H9 (cell line): ENCODE results near the gene LILRA1. TPM values are rescaled to one million over a fixed set of nuclear protein-coding genes. Genes with fewer than 3 reads are reported as not detected.

Experiments
- DNase-seq: peaks from one replicate; pipeline ENCODE4 v3.0.0-alpha.2; 2017
- H2AFZ ChIP-seq: one replicate; pipeline ENCODE4 v1.6.1; 2013; ENCODE audit warnings: mild to moderate bottlenecking, low read length, control low read depth, moderate library complexity
- H2AK5ac ChIP-seq: 2 replicates; pipeline ENCODE4 v1.6.1; 2013; ENCODE audit warnings: low read length, control low read depth, mixed read lengths; ENCODE audit not compliant: insufficient read length
- H2BK120ac ChIP-seq: one replicate; pipeline ENCODE4 v1.6.1; 2013; ENCODE audit warnings: low read depth, mild to moderate bottlenecking, low read length, control low read depth, inconsistent platforms; ENCODE audit not compliant: poor library complexity, severe bottlenecking
- H2BK12ac ChIP-seq: 2 replicates; pipeline ENCODE4 v1.6.1; 2013; ENCODE audit warnings: low read length, control low read depth, mixed read lengths, low read depth; ENCODE audit not compliant: insufficient read length
- H2BK15ac ChIP-seq: 2 replicates; pipeline ENCODE4 v1.6.1; 2013; ENCODE audit warnings: low read depth, low read length, control low read depth
- H2BK20ac ChIP-seq: one replicate; pipeline ENCODE4 v1.6.1; 2013; ENCODE audit warnings: low read depth, mild to moderate bottlenecking, low read length, control low read depth, inconsistent platforms; ENCODE audit not compliant: poor library complexity, severe bottlenecking
- H2BK5ac ChIP-seq: 2 replicates; pipeline ENCODE4 v1.6.1; 2013; ENCODE audit warnings: low read length, control low read depth, mixed read lengths; ENCODE audit not compliant: insufficient read length
- H3K14ac ChIP-seq: 2 replicates; pipeline ENCODE4 v1.6.1; 2013; ENCODE audit warnings: low read length, control low read depth; ENCODE audit not compliant: insufficient read depth
- H3K18ac ChIP-seq: 2 replicates; pipeline ENCODE4 v1.6.1; 2013; ENCODE audit warnings: low read depth, mild to moderate bottlenecking, mixed read lengths, low read length, control low read depth; ENCODE audit not compliant: insufficient read length
- H3K23ac ChIP-seq: 2 replicates; pipeline ENCODE4 v1.6.1; 2013; ENCODE audit warnings: low read length, control low read depth, mixed read lengths, low read depth; ENCODE audit not compliant: insufficient read length
- H3K23me2 ChIP-seq: 2 replicates; pipeline ENCODE4 v1.6.1; 2013; ENCODE audit warnings: low read depth, mild to moderate bottlenecking, mixed read lengths, low read length, control low read depth; ENCODE audit not compliant: insufficient read length, poor library complexity, severe bottlenecking
- H3K27ac ChIP-seq: 2 replicates; pipeline ENCODE4 v1.5.1; 2013; ENCODE audit warnings: low read length, control low read depth, mixed read lengths, low read depth; ENCODE audit not compliant: insufficient read length
- H3K27me3 ChIP-seq: 2 replicates; pipeline ENCODE4 v1.6.1; 2013; ENCODE audit warnings: low read length, control low read depth, inconsistent platforms; ENCODE audit not compliant: insufficient read depth
- H3K4ac ChIP-seq: 2 replicates; pipeline ENCODE4 v1.6.1; 2013; ENCODE audit warnings: low read depth, mild to moderate bottlenecking, control low read depth, inconsistent platforms, low read length, moderate library complexity
- H3K4me1 ChIP-seq: 2 replicates; pipeline ENCODE4 v1.6.1; 2013; ENCODE audit warnings: low read length, control low read depth, inconsistent platforms; ENCODE audit not compliant: insufficient read depth
- H3K4me2 ChIP-seq: 2 replicates; pipeline ENCODE4 v1.6.1; 2013; ENCODE audit warnings: low read length, control low read depth, mixed read lengths; ENCODE audit not compliant: insufficient read length, insufficient read depth
- H3K56ac ChIP-seq: 2 replicates; pipeline ENCODE4 v1.6.1; 2013; ENCODE audit warnings: low read depth, mild to moderate bottlenecking, mixed read lengths, low read length, control low read depth; ENCODE audit not compliant: insufficient read length
- H3K79me1 ChIP-seq: 2 replicates; pipeline ENCODE4 v1.6.1; 2013; ENCODE audit warnings: low read depth, mild to moderate bottlenecking, moderate library complexity, low read length, control low read depth, inconsistent platforms; ENCODE audit not compliant: insufficient read depth, poor library complexity, severe bottlenecking
- H3K79me2 ChIP-seq: 2 replicates; pipeline ENCODE4 v1.6.1; 2013; ENCODE audit warnings: low read length, control low read depth, inconsistent platforms; ENCODE audit not compliant: insufficient read depth
- H3K9ac ChIP-seq: 2 replicates; pipeline ENCODE4 v1.6.1; 2013; ENCODE audit warnings: low read length, control low read depth, mixed read lengths; ENCODE audit not compliant: insufficient read length; ENCODE audit errors: extremely low read depth
- H3K9me3 ChIP-seq: one replicate; pipeline ENCODE4 v1.6.1; 2013; ENCODE audit warnings: low read depth, low read length, inconsistent platforms; ENCODE audit not compliant: control insufficient read depth
- H3T11ph ChIP-seq: one replicate; pipeline ENCODE4 v1.6.1; 2013; ENCODE audit warnings: mild to moderate bottlenecking, low read length, control low read depth, inconsistent platforms
- H4K20me1 ChIP-seq: one replicate; pipeline ENCODE4 v1.6.1; 2013; ENCODE audit not compliant: control insufficient read depth, insufficient read length, insufficient read depth
- H4K5ac ChIP-seq: 2 replicates; pipeline ENCODE4 v1.6.1; 2013; ENCODE audit warnings: low read depth, mild to moderate bottlenecking, mixed read lengths, low read length, control low read depth; ENCODE audit not compliant: insufficient read length
- H4K8ac ChIP-seq: replicated peaks from 2 replicates; pipeline ENCODE4 v1.6.1; 2013; ENCODE audit warnings: low read length, control low read depth, mixed read lengths, low read depth; ENCODE audit not compliant: insufficient read length
- H4K91ac ChIP-seq: 2 replicates; pipeline ENCODE4 v1.6.1; 2013; ENCODE audit warnings: low read depth, mild to moderate bottlenecking, moderate library complexity, mixed read lengths, low read length, control low read depth; ENCODE audit not compliant: insufficient read length
- H3K27ac Mint-ChIP-seq, 3 experiments: 2 replicates in 2 of 3; 3 replicates in 1 of 3; pipeline ENCODE4 v1.8.0; 2020 to 2021; ENCODE audit warnings: mixed read lengths in 3 of 3, mild to moderate bottlenecking in 1 of 3, moderate library complexity in 1 of 3
- H3K27me3 Mint-ChIP-seq: 2 replicates; pipeline ENCODE4 v1.8.0; 2021; ENCODE audit warnings: low read depth, mild to moderate bottlenecking, moderate library complexity, mixed read lengths
- H3K36me3 Mint-ChIP-seq, 3 experiments: 2 replicates in 2 of 3; 3 replicates in 1 of 3; pipeline ENCODE4 v1.8.0; 2020 to 2021; ENCODE audit warnings: low read depth in 3 of 3, mixed read lengths in 3 of 3; ENCODE audit not compliant: insufficient read depth in 1 of 3
- H3K4me1 Mint-ChIP-seq, 2 experiments: 2 replicates each; pipeline ENCODE4 v1.8.0; 2020; ENCODE audit warnings: mixed read lengths in 2 of 2
- H3K4me3 Mint-ChIP-seq, 2 experiments: 2 replicates in 1 of 2; 3 replicates in 1 of 2; pipeline ENCODE4 v1.8.0; 2020 to 2021; ENCODE audit warnings: mild to moderate bottlenecking in 2 of 2, mixed read lengths in 2 of 2, moderate library complexity in 1 of 2
- H3K9me3 Mint-ChIP-seq, 2 experiments: 2 replicates in 1 of 2; 3 replicates in 1 of 2; pipeline ENCODE4 v1.8.0; 2020; ENCODE audit warnings: mild to moderate bottlenecking in 2 of 2, mixed read lengths in 2 of 2, moderate library complexity in 1 of 2
- WGBS: extraction: QIAGEN DNeasy Blood & Tissue Kit; methylation state at CpG from one replicate; pipeline ENCODE4 v1.1.7; 2013; ENCODE audit warnings: missing lambda C conversion rate, low lambda C conversion rate, mixed read lengths; ENCODE audit not compliant: insufficient read length; ENCODE audit errors: extremely low coverage; 5-methylcytosine and 5-hydroxymethylcytosine counted together
- total RNA-seq: library from RNA; stranded (reverse); gene quantifications from 2 replicates; pipeline ENCODE4 v1.2.1, GENCODE V29; 2021
- TF ChIP-seq, protein P1 (sequence below): fragments of 200-600 bp; sonication (generic); conservative IDR thresholded peaks from 3 replicates; pipeline ENCODE4 v1.8.0; 2021; ENCODE audit warnings: antibody characterized with exemption, mild to moderate bottlenecking

The LILRA1 gene
- total RNA-seq, 1 experiment from 2014 or later: not detected

DNA sequence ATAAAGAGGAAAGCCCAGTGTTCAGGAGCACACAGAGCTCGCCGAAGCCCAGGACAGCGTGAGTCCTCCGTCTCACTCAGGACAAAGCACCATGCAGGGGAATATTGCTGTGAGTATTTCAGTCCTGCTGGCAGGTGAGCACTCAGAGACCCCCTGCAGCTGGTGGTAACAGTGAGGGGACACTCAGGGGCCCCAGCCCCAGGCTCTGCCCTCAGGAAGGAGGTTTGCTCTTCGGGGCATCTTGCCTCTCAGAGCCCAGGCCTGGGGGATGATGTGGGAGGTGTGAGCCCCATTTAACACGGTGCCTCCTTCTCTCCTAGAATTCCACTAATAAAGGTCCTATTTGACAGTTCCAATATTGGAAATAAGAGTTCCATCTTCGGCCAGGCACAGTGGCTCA, 14.8 kb downstream of the LILRA1 start:
- WGBS: no CpG with 5 or more reads among the region's 7 CpGs

More for the DNA sequence above, 14.8 kb downstream of the LILRA1 start:
- Histone ChIP-seq H3K4ac (no peak overlapping the region), H4K91ac (no peak overlapping the region), H4K8ac (no peak overlapping the region), H2BK120ac (no peak overlapping the region), H4K5ac (no peak overlapping the region), H3K4me1 (no peaks in the 10 kb centered on the region), H3K56ac (no peak overlapping the region), H3T11ph (no peak overlapping the region), H2BK20ac (no peak overlapping the region), H3K9me3 (peaks cover 83% of the 10 kb centered on the region), H3K18ac (no peak overlapping the region), H3K79me2 (no peaks in the 10 kb centered on the region), H2BK12ac (no peak overlapping the region), H3K23ac (no peak overlapping the region), H3K79me1 (no peaks in the 10 kb centered on the region), H2BK15ac (no peak overlapping the region), H3K4me2 (no peak overlapping the region), H2AK5ac (no peak overlapping the region), H2AFZ (no peak overlapping the region), H3K27ac (no peak overlapping the region), H4K20me1 (no peaks in the 10 kb centered on the region), H2BK5ac (no peak overlapping the region), H3K9ac (no peak overlapping the region), H3K14ac (no peak overlapping the region), H3K27me3 (no peaks in the 10 kb centered on the region), H3K23me2 (no peaks in the 10 kb centered on the region)
- DNase-seq: no peak
- TF ChIP-seq, protein P1, sequence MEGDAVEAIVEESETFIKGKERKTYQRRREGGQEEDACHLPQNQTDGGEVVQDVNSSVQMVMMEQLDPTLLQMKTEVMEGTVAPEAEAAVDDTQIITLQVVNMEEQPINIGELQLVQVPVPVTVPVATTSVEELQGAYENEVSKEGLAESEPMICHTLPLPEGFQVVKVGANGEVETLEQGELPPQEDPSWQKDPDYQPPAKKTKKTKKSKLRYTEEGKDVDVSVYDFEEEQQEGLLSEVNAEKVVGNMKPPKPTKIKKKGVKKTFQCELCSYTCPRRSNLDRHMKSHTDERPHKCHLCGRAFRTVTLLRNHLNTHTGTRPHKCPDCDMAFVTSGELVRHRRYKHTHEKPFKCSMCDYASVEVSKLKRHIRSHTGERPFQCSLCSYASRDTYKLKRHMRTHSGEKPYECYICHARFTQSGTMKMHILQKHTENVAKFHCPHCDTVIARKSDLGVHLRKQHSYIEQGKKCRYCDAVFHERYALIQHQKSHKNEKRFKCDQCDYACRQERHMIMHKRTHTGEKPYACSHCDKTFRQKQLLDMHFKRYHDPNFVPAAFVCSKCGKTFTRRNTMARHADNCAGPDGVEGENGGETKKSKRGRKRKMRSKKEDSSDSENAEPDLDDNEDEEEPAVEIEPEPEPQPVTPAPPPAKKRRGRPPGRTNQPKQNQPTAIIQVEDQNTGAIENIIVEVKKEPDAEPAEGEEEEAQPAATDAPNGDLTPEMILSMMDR: no peak
- Mint-ChIP-seq H3K27me3 (no peaks in the 10 kb centered on the region), H3K4me3 (no peak overlapping the region), H3K4me1 (no peaks in the 10 kb centered on the region), H3K27ac (no peak overlapping the region), H3K9me3 (peaks cover 94% of the 10 kb centered on the region in 2 experiments), H3K36me3 (peaks cover 9 to 40% (median 15%) of the 10 kb centered on the region in 3 experiments; a peak in 6 of 7 replicates)
